Fibroblast of lung (primary cell): Measurements from ENCODE around the gene MMP15. TPM values are rescaled to one million over a fixed set of nuclear protein-coding genes. Genes with fewer than 3 reads are reported as not detected.

Source experiments
- DNase-seq, 2 donors: peaks; one replicate each; pipeline versions ENCODE4 v3.0.0 to v3.0.0-alpha.2; 2010; ENCODE audit warnings: low read depth in 2 of 2
- H2AFZ ChIP-seq: 2 replicates; pipeline ENCODE4 v1.5.1; 2012; ENCODE audit warnings: low read length, control low read depth, inconsistent platforms
- H3K27ac ChIP-seq: 2 replicates; pipeline ENCODE4 v1.5.1; 2011; ENCODE audit warnings: low read length, control low read depth; ENCODE audit not compliant: insufficient read depth
- H3K27me3 ChIP-seq: 2 replicates; pipeline ENCODE4 v1.5.1; 2011; ENCODE audit warnings: mild to moderate bottlenecking, low read length; ENCODE audit not compliant: control insufficient read depth, insufficient read depth
- H3K36me3 ChIP-seq: 2 replicates; pipeline ENCODE4 v1.5.1; 2011; ENCODE audit warnings: low read length; ENCODE audit not compliant: control insufficient read depth, insufficient read depth
- H3K4me1 ChIP-seq: 2 replicates; pipeline ENCODE4 v1.5.1; 2011; ENCODE audit warnings: low read length; ENCODE audit not compliant: control insufficient read depth, insufficient read depth; ENCODE audit errors: extremely low read depth
- H3K4me2 ChIP-seq: 2 replicates; pipeline ENCODE4 v1.5.1; 2011; ENCODE audit warnings: low read length, control low read depth; ENCODE audit not compliant: insufficient read depth; ENCODE audit errors: extremely low read depth
- H3K4me3 ChIP-seq, 4 experiments: fragments of 200-600 bp in 1 of 4; sonication (generic) in 1 of 4; replicated peaks in 1 of 4; 2 replicates each; pipeline ENCODE4 v1.5.1; 2011 to 2016; ENCODE audit warnings: low read length in 4 of 4, low read depth in 3 of 4, mild to moderate bottlenecking in 3 of 4, control low read depth in 2 of 4, inconsistent platforms in 1 of 4, mixed read lengths in 1 of 4; ENCODE audit not compliant: insufficient read depth in 1 of 4; ENCODE audit errors: control extremely low read depth in 1 of 4
- H3K79me2 ChIP-seq: 2 replicates; pipeline ENCODE4 v1.5.1; 2012; ENCODE audit warnings: mild to moderate bottlenecking, low read length, inconsistent platforms; ENCODE audit not compliant: control insufficient read depth, insufficient read depth
- H3K9ac ChIP-seq: 2 replicates; pipeline ENCODE4 v1.5.1; 2011; ENCODE audit warnings: mild to moderate bottlenecking, low read length, control low read depth; ENCODE audit not compliant: insufficient read depth
- H3K9me3 ChIP-seq: 2 replicates; pipeline ENCODE4 v1.5.1; 2012; ENCODE audit warnings: low read depth, low read length; ENCODE audit not compliant: control insufficient read depth, insufficient read depth
- H4K20me1 ChIP-seq: 2 replicates; pipeline ENCODE4 v1.5.1; 2011; ENCODE audit warnings: low read length; ENCODE audit not compliant: control insufficient read depth, insufficient read depth; ENCODE audit errors: extremely low read depth
- EZH2 ChIP-seq: IDR thresholded peaks from 2 replicates; pipeline ENCODE4 v1.5.1; 2012; ENCODE audit warnings: low read length, control low read depth, mild to moderate bottlenecking; ENCODE audit errors: missing control alignments
- polyA plus RNA-seq, 2 donors: library from polyadenylated mRNA; depleted of rRNA in 1 of 2; stranded (reverse) in 1 of 2; unstranded in 1 of 2; fragments of >200 nt; gene quantifications; 2 replicates each; pipeline ENCODE4 v1.2.1, GENCODE V29; 2011 to 2012; ENCODE audit warnings: missing spikeins in 1 of 2
- total RNA-seq: library from RNA; depleted of rRNA; stranded (reverse); fragments of >200 nt; gene quantifications from 2 replicates; pipeline ENCODE4 v1.2.1, GENCODE V29; 2014
- TF ChIP-seq, protein P1 (sequence below), 2 donors: IDR thresholded peaks in 1 of 2; conservative IDR thresholded peaks in 1 of 2; 1 replicate in 1 of 2; 2 replicates in 1 of 2; pipeline ENCODE4 v1.5.1; 2011 to 2012; ENCODE audit warnings: low read length in 2 of 2, control low read depth in 1 of 2, inconsistent platforms in 1 of 2, low read depth in 1 of 2, mild to moderate bottlenecking in 1 of 2

The MMP15 gene
- total and polyA plus RNA-seq, 2 donors (not counting 1 experiment from before 2014, with no cell fraction given) = 0.74 to 6.4 TPM

DNA sequence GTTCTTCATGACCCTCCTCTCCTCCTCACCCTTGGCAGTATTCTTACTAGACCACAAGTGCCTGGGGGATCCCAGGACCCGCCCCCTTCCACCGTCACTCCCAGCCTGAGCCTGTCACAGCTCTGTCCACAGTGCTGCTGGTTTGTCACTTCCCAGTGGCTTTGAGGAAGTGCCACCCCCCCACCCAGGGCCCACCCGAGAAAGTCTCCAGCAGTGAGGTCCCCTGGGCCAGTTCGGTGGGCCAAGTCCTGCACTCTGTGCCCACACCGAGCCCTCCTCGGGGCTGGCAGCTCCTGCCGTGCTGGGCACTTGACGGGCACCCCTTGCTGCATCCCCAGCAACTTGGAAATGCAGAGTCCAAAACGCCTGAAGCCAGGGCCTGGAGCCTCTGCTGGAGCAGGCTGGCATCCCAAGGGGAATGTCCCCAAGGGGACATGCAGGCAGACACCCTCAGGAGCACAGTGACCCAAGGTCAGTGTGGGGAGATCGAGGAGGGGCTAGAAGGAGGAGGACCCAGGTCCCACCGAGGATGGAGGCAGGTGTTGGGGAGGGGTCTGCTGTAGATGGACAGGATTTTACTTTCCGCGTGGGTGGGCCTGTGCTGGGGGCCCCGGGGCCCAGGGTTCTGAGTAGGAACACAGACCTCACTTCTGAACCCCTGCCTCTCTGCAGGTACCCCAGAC is 15.5 kb downstream of the MMP15 start:
- H3K27me3 ChIP-seq = no peaks in the 10 kb centered on the region
- H3K4me3 ChIP-seq = no peak overlapping the region
- H2AFZ ChIP-seq = no peak overlapping the region
- no peaks in the 10 kb centered on the region for H4K20me1 ChIP-seq
- no peaks in the 10 kb centered on the region for H3K79me2 ChIP-seq
- H3K9ac ChIP-seq = no peak overlapping the region
- no peaks in the 10 kb centered on the region for H3K4me1 ChIP-seq
- no peak for DNase-seq
- no peaks in the 10 kb centered on the region for H3K36me3 ChIP-seq
- TF ChIP-seq, protein P1, sequence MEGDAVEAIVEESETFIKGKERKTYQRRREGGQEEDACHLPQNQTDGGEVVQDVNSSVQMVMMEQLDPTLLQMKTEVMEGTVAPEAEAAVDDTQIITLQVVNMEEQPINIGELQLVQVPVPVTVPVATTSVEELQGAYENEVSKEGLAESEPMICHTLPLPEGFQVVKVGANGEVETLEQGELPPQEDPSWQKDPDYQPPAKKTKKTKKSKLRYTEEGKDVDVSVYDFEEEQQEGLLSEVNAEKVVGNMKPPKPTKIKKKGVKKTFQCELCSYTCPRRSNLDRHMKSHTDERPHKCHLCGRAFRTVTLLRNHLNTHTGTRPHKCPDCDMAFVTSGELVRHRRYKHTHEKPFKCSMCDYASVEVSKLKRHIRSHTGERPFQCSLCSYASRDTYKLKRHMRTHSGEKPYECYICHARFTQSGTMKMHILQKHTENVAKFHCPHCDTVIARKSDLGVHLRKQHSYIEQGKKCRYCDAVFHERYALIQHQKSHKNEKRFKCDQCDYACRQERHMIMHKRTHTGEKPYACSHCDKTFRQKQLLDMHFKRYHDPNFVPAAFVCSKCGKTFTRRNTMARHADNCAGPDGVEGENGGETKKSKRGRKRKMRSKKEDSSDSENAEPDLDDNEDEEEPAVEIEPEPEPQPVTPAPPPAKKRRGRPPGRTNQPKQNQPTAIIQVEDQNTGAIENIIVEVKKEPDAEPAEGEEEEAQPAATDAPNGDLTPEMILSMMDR (conservative IDR thresholded peaks at IDR 0.05 in 1 of 2, IDR thresholded peaks at IDR 0.05 in 1 of 2; ENCODE audit: low read depth in 1 of 2, low read length in 2 of 2) = no peak
- no peak for TF ChIP-seq EZH2
- H3K27ac ChIP-seq = no peak overlapping the region
- H3K9me3 ChIP-seq = no peaks in the 10 kb centered on the region
- H3K4me2 ChIP-seq = no peak overlapping the region

DNA sequence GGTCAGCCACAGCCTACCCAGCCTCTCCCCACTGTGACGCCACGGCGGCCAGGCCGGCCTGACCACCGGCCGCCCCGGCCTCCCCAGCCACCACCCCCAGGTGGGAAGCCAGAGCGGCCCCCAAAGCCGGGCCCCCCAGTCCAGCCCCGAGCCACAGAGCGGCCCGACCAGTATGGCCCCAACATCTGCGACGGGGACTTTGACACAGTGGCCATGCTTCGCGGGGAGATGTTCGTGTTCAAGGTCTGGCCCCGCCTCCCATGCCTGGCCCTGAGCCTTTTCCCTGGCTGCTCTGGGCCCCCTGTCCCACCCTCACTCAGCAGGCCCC is 16.0 kb downstream of the MMP15 start:
- DNase-seq = no peak
- H3K4me1 ChIP-seq = no peaks in the 10 kb centered on the region
- TF ChIP-seq EZH2 = no peak
- TF ChIP-seq, protein P1 (conservative IDR thresholded peaks at IDR 0.05 in 1 of 2, IDR thresholded peaks at IDR 0.05 in 1 of 2; ENCODE audit: low read depth in 1 of 2, low read length in 2 of 2) = no peak
- no peaks in the 10 kb centered on the region for H3K27me3 ChIP-seq
- no peak overlapping the region for H3K9ac ChIP-seq
- no peaks in the 10 kb centered on the region for H4K20me1 ChIP-seq
- H3K4me3 ChIP-seq = no peak overlapping the region
- H3K79me2 ChIP-seq = no peaks in the 10 kb centered on the region
- H3K9me3 ChIP-seq = no peaks in the 10 kb centered on the region
- H3K36me3 ChIP-seq = no peaks in the 10 kb centered on the region
- no peak overlapping the region for H2AFZ ChIP-seq
- H3K4me2 ChIP-seq = no peak overlapping the region
- H3K27ac ChIP-seq = no peak overlapping the region

DNA sequence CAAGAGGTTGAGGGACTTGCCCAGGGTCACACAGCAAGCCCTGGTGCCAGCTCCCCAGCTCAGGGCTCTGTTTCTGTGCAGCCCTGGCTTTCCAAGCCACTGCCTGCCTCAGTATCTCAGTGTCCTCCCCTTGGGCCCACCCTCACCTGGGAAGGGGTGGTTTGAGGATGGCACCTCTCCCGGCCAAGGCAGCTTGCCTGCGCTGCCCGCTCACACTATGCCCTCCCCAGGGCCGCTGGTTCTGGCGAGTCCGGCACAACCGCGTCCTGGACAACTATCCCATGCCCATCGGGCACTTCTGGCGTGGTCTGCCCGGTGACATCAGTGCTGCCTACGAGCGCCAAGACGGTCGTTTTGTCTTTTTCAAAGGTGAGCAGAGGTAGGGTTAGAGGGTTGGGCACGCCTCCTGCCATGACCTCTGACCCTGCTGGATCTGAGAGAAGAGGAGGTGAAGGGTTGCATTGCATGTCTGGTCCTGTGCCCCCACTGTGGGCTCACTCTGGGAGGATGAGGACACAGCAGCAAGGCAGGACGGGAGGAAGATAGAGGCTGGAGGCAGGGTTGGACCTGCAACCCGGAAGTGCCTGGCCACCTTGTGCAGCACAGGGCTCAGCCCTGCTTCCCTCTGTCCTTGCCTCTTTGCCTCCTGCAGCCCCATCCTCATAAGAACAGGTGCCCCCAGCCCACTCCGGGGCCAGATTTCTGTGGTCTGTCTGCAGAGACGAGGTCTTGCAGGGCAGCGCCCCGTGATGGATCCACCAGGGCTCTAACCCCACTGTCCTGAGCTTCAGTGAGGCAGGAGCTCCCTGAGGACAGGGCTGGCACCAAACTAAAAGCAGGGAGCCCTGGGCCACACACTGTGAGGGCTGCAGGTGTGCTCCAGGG is 16.7 kb downstream of the MMP15 start:
- Histone ChIP-seq H3K4me1 (no peaks in the 10 kb centered on the region), H3K9me3 (no peaks in the 10 kb centered on the region), H3K27me3 (no peaks in the 10 kb centered on the region), H3K4me2 (no peak overlapping the region), H3K36me3 (no peaks in the 10 kb centered on the region), H4K20me1 (no peaks in the 10 kb centered on the region), H2AFZ (no peak overlapping the region), H3K79me2 (no peaks in the 10 kb centered on the region), H3K9ac (no peak overlapping the region), H3K27ac (no peak overlapping the region), H3K4me3 (no peak overlapping the region)
- TF ChIP-seq, protein P1 (conservative IDR thresholded peaks at IDR 0.05 in 1 of 2, IDR thresholded peaks at IDR 0.05 in 1 of 2; ENCODE audit: low read depth in 1 of 2, low read length in 2 of 2) = no peak
- TF ChIP-seq EZH2 = no peak
- no peak for DNase-seq
